HepG2 (cell line): ENCODE data around the gene PCDHGA7. TPM values are rescaled to one million over a fixed set of nuclear protein-coding genes. Genes with fewer than 3 reads are reported as not detected.

ENCODE experiments used
- ATAC-seq: fragments of 200-7000 bp; cut with Tn5 transposase; 3 replicates; pipeline ENCODE4 v1.9.1; 2020; ENCODE audit warnings: mild to moderate bottlenecking, moderate library complexity
- BruUV-seq: library from RNA; stranded (reverse); fragments of 400-500 nt; replicated peaks from 2 replicates; lab custom pipeline; 2021; lab: Mats Ljungman, UMichigan
- CTCF ChIA-PET: fragments of 300-600 bp; formaldehyde crosslinking; extraction: SDS; loops from one replicate; lab custom pipeline; 2021; ENCODE audit warnings: low total read pairs, inconsistent platforms, low intra/inter-chr PET ratio; lab: Yijun Ruan, JAX
- POLR2A ChIA-PET: fragments of 350-600 bp; sonication (Branson Sonifier 250); formaldehyde crosslinking; loops from one replicate; lab custom pipeline; 2020; ENCODE audit warnings: antibody characterized with exemption, inconsistent platforms; lab: Yijun Ruan, JAX
- DNase-seq: peaks from one replicate; pipeline ENCODE4 v3.0.0-alpha.2; 2015; ENCODE audit warnings: low spot score
- FAIRE-seq: peaks from 3 replicates; lab custom pipeline; 2011; peaks lifted over from hg19 to GRCh38; lab: Jason Lieb, UNC
- H2AFZ ChIP-seq: one replicate; pipeline ENCODE4 v1.6.1; 2011; ENCODE audit warnings: low read length, inconsistent platforms
- H3K27ac ChIP-seq: fragments of 300-600 bp; 3 replicates; pipeline ENCODE4 v1.8.0; 2011; ENCODE audit warnings: mixed run types, mild to moderate bottlenecking, mixed read lengths, low read length, inconsistent platforms; ENCODE audit not compliant: insufficient read depth; ENCODE audit errors: extremely low read length
- H3K27me3 ChIP-seq, 2 experiments: fragments of 200-600 bp in 1 of 2; 2 replicates in 1 of 2; 3 replicates in 1 of 2; pipeline versions ENCODE4 v1.6.0 to v1.8.0; 2011; ENCODE audit warnings: low read length in 2 of 2, mild to moderate bottlenecking in 2 of 2, moderate library complexity in 2 of 2, inconsistent platforms in 1 of 2; ENCODE audit not compliant: insufficient read depth in 2 of 2, control insufficient read depth in 1 of 2
- H3K36me3 ChIP-seq, 2 experiments: fragments of 200-600 bp in 1 of 2; replicated peaks in 1 of 2; 2 replicates in 1 of 2; 3 replicates in 1 of 2; pipeline versions ENCODE4 v1.5.1 to v1.8.0; 2011; ENCODE audit warnings: low read length in 2 of 2, inconsistent platforms in 1 of 2; ENCODE audit not compliant: insufficient read depth in 2 of 2, control insufficient read depth in 1 of 2
- H3K4me1 ChIP-seq: 2 replicates; pipeline ENCODE4 v1.5.1; 2012; ENCODE audit warnings: low read length, inconsistent platforms; ENCODE audit not compliant: insufficient read depth
- H3K4me2 ChIP-seq: 2 replicates; pipeline ENCODE4 v1.6.0; 2011; ENCODE audit warnings: low read depth, low read length, inconsistent platforms
- H3K4me3 ChIP-seq, 3 experiments: fragments of 200-600 bp in 1 of 3; sonication (generic), shearing (Covaris generic) in 1 of 3; replicated peaks in 1 of 3; 2 replicates each; pipeline ENCODE4 v1.5.1; 2011 to 2016; ENCODE audit warnings: low read length in 3 of 3, inconsistent platforms in 2 of 3, low read depth in 2 of 3, mild to moderate bottlenecking in 2 of 3, control low read depth in 1 of 3, mixed read lengths in 1 of 3; ENCODE audit not compliant: insufficient read depth in 1 of 3
- H3K79me2 ChIP-seq: one replicate; pipeline ENCODE4 v1.6.1; 2011; ENCODE audit warnings: low read length, inconsistent platforms; ENCODE audit not compliant: insufficient read depth
- H3K9ac ChIP-seq: 2 replicates; pipeline ENCODE4 v1.6.0; 2011; ENCODE audit warnings: mild to moderate bottlenecking, low read depth, low read length, inconsistent platforms; ENCODE audit not compliant: insufficient read depth
- H3K9me3 ChIP-seq: 2 replicates; pipeline ENCODE4 v1.5.1; 2012; ENCODE audit warnings: mild to moderate bottlenecking, low read length
- H4K20me1 ChIP-seq: 2 replicates; pipeline ENCODE4 v1.6.0; 2011; ENCODE audit warnings: inconsistent platforms, mild to moderate bottlenecking, low read length, moderate library complexity; ENCODE audit not compliant: insufficient read depth
- ATF7 ChIP-seq, 2 experiments: fragments of 450-650 bp in 1 of 2; sonication (generic) in 1 of 2; formaldehyde crosslinking in 1 of 2; IDR thresholded peaks; 2 replicates each; pipeline versions ENCODE4 v1.4.0 to v1.6.1; 2016 to 2020; ENCODE audit warnings: antibody characterized with exemption in 1 of 2, mild to moderate bottlenecking in 1 of 2, missing genetic modification reagents in 1 of 2
- KLF15 ChIP-seq: sonication (generic); formaldehyde crosslinking; IDR thresholded peaks from 2 replicates; pipeline ENCODE4 v1.8.1; 2023; ENCODE audit warnings: borderline replicate concordance, mild to moderate bottlenecking, inconsistent platforms, missing genetic modification reagents, mixed read lengths
- RORA ChIP-seq: sonication (generic); formaldehyde crosslinking; IDR thresholded peaks from 2 replicates; pipeline ENCODE4 v1.5.0; 2020; ENCODE audit warnings: mild to moderate bottlenecking, missing genetic modification reagents, moderate library complexity
- STAG1 ChIP-seq: sonication (generic); formaldehyde crosslinking; IDR thresholded peaks from 2 replicates; pipeline ENCODE4 v1.4.0; 2020; ENCODE audit warnings: missing genetic modification reagents
- ZNF235 ChIP-seq: sonication (generic); formaldehyde crosslinking; IDR thresholded peaks from 2 replicates; pipeline ENCODE4 v1.8.1; 2023; ENCODE audit warnings: mild to moderate bottlenecking, missing genetic modification reagents, borderline replicate concordance
- ZNF382 ChIP-seq: sonication (generic); formaldehyde crosslinking; IDR thresholded peaks from 2 replicates; pipeline ENCODE4 v1.5.0; 2020; ENCODE audit warnings: missing genetic modification reagents, mild to moderate bottlenecking, borderline replicate concordance
- WGBS: methylation state at CpG from one replicate; pipeline ENCODE4 v1.1.6; 2017; ENCODE audit warnings: low lambda C conversion rate; 5-methylcytosine and 5-hydroxymethylcytosine counted together
- in situ Hi-C: cut with HindIII; loops from 2 replicates; pipeline ENCODE4 v1.10.0; 2017; ENCODE audit warnings: low pct_unique_long_range_greater_than_20kb; ENCODE audit not compliant: extremely low pct_ligation_motif_present
- intact Hi-C: fragments of 100-400 bp; cut with micrococcal nuclease; formaldehyde crosslinking; loops from one replicate; pipeline ENCODE4 v1.10.0; 2022; ENCODE audit not compliant: unreplicated experiment
- polyA plus RNA-seq, 8 experiments: library from polyadenylated mRNA; depleted of rRNA in 3 of 8; stranded (reverse) in 7 of 8; unstranded in 1 of 8; fragments of >200 nt; fragmentation: Illumina TruSeq in 4 of 8; extraction: Trizol in 4 of 8; gene quantifications; 2 replicates each; pipeline versions ENCODE4 v1.2.1 to v1.2.3, GENCODE V29; 2011 to 2016; ENCODE audit warnings: low read depth in 4 of 8, missing spikeins in 1 of 8, mixed read lengths in 1 of 8; ENCODE audit not compliant: insufficient read depth in 1 of 8
- total RNA-seq, 5 experiments: library from RNA; depleted of rRNA; stranded (reverse); fragments of >200 nt; fragmentation: Illumina TruSeq; extraction: Trizol; gene quantifications; 2 replicates each; pipeline ENCODE4 v1.2.3, GENCODE V29; 2016; ENCODE audit warnings: low read depth in 1 of 5
- TF ChIP-seq, protein P1 (sequence below): sonication (generic); formaldehyde crosslinking; IDR thresholded peaks from 2 replicates; pipeline ENCODE4 v1.5.0; 2020; ENCODE audit warnings: mild to moderate bottlenecking, missing genetic modification reagents, moderate library complexity

The PCDHGA7 gene
- total and polyA plus RNA-seq, 2 of the 13 experiments (the other 11 are each of a cell fraction or from before 2014, with no cell fraction given): 0.11 to 0.31 TPM

DNA sequence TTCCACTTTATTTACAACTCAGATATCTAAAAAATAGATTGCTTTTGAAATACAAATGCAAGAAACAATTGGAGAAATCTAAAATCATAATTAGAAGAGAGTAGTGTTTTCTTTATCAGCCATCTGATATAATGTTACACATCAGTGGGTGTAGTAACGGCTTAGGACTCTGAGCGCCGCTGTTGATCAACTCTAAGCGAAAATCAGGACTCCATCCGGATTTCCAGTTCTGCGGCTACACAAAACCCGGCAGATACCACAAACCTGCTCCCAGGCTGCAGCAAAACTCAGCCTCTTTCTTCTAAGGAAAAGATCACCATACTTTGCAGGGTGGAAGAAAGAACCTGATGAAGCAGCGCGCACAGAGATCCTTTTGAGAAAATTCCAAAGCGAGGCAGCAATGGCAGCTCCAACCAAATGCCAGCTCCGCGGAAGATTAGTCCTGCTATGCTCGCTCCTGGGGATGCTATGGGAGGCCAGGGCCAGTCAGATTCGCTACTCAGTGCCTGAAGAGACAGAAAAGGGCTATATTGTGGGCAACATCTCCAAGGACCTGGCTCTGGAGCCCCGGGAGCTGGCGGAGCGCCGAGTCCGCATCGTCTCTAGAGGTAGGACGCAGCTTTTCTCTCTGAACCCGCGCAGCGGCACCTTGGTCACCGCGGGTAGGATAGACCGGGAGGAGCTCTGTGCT is 20.2 kb downstream of the PCDHGA7 start, which contains the start of gene PCDHGA9:
TSS of gene PCDHGA9 (plus strand) at position 226 of the 691 bp plus-strand sequence. CDS start at position 401, 175 bp downstream.
- POLR2A ChIA-PET: no interaction called here
- 79% methylated on average over 27 of the region's 27 CpGs for WGBS
- in situ Hi-C loops: no loop called here
- Histone ChIP-seq H3K27ac (no peak within 1 kb of the TSS), H3K9me3 (peaks cover 13% of the 10 kb centered on the region; the same call in 1 of the 2 replicates), H3K4me1 (no peaks in the 10 kb centered on the region), H3K36me3 (no peaks in the 10 kb centered on the region), H3K4me2 (no peak within 1 kb of the TSS), H3K27me3 (no peaks in the 10 kb centered on the region; a peak in 1 of 5 replicates), H3K79me2 (no peaks in the 10 kb centered on the region), H4K20me1 (no peaks in the 10 kb centered on the region), H3K9ac (no peak within 1 kb of the TSS), H2AFZ (no peak within 1 kb of the TSS), H3K4me3 (no peak within 1 kb of the TSS)
- CTCF ChIA-PET: no interaction called here
- intact Hi-C loops: no loop called here
- DNase-seq (no peak), ATAC-seq (no peak), FAIRE-seq (no peak)
- TF ChIP-seq ZNF235 (no peak), ATF7 (IDR thresholded peaks at IDR 0.05) (no peak), ATF7 (CRISPR knock-in tag; IDR thresholded peaks at IDR 0.05) (no peak), KLF15 (no peak), ZNF382 (CRISPR knock-in tag) (no peak), RORA (no peak), STAG1 (CRISPR knock-in tag) (peak; percentile 26; the same call in 1 of the 2 replicates)
- TF ChIP-seq, protein P1, sequence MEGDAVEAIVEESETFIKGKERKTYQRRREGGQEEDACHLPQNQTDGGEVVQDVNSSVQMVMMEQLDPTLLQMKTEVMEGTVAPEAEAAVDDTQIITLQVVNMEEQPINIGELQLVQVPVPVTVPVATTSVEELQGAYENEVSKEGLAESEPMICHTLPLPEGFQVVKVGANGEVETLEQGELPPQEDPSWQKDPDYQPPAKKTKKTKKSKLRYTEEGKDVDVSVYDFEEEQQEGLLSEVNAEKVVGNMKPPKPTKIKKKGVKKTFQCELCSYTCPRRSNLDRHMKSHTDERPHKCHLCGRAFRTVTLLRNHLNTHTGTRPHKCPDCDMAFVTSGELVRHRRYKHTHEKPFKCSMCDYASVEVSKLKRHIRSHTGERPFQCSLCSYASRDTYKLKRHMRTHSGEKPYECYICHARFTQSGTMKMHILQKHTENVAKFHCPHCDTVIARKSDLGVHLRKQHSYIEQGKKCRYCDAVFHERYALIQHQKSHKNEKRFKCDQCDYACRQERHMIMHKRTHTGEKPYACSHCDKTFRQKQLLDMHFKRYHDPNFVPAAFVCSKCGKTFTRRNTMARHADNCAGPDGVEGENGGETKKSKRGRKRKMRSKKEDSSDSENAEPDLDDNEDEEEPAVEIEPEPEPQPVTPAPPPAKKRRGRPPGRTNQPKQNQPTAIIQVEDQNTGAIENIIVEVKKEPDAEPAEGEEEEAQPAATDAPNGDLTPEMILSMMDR (CRISPR knock-in tag): peak; percentile 22
- BruUV-seq: no TSS peak
